NCI-H510A (cell line): ENCODE results near the gene KLHDC10.
"Not testable (repeated sequence)": the region's sequence is repeated elsewhere in the genome, so short reads cannot be mapped to it uniquely, and the experiment has no call there.

Experiments
- DNase-seq: peaks from one replicate; lab custom pipeline; 2025; lab: John Stamatoyannopoulos, UW

KLHDC10 gene

GRCh38 chr7:130154501-130155317, 84.4 kb downstream of the KLHDC10 start:
- DNase-seq, result peak; percentile 52

- DNase-seq, result no peak
Observed at GRCh38 chr7:130156140-130156539, 85.8 kb downstream of the KLHDC10 start.

GRCh38 chr7:130157700-130158099, 87.4 kb downstream of the KLHDC10 start:
- DNase-seq, result no peak

- no peak for DNase-seq
Observed at GRCh38 chr7:130160023-130160422, 89.7 kb downstream of the KLHDC10 start.

- no peak for DNase-seq
Observed at GRCh38 chr7:130160455-130160854, 90.1 kb downstream of the KLHDC10 start.

GRCh38 chr7:130162196-130162595, 91.9 kb downstream of the KLHDC10 start:
- DNase-seq, result no peak

- DNase-seq, result no peak
Observed at GRCh38 chr7:130174237-130174959, 104.1 kb downstream of the KLHDC10 start.

- DNase-seq, result no peak
Observed at GRCh38 chr7:130178251-130178650, 107.9 kb downstream of the KLHDC10 start.

- DNase-seq, result no peak
Observed at GRCh38 chr7:130179631-130180030, 109.3 kb downstream of the KLHDC10 start.

- no peak for DNase-seq
Observed at GRCh38 chr7:130180571-130181262, 110.4 kb downstream of the KLHDC10 start.

- no peak for DNase-seq
Observed at GRCh38 chr7:130181263-130181605, 110.9 kb downstream of the KLHDC10 start.

- DNase-seq, result no peak
Observed at GRCh38 chr7:130182990-130183389, 112.7 kb downstream of the KLHDC10 start.

- DNase-seq, result not testable (repeated sequence)
Observed at GRCh38 chr7:130184349-130184748, 114.0 kb downstream of the KLHDC10 start.
